Dermis microvascular lymphatic vessel endothelial cell (primary cell): ENCODE results near the gene SCIMP. TPM values are rescaled to one million over a fixed set of nuclear protein-coding genes. Genes with fewer than 3 reads are reported as not detected.
A peak's percentile ranks its signal among the peaks of the same experiment; 100 is the strongest.
"Not testable (repeated sequence)": the region's sequence is repeated elsewhere in the genome, so short reads cannot be mapped to it uniquely, and the experiment has no call there.

Experiments
- DNase-seq, 2 donors: peaks; one replicate each; pipeline versions ENCODE4 v3.0.0 to v3.0.0-alpha.2; 2010; ENCODE audit warnings: low read depth in 2 of 2
- total RNA-seq: library from RNA; depleted of rRNA; stranded (reverse); fragments of >200 nt; gene quantifications from 2 replicates; pipeline ENCODE4 v1.2.1, GENCODE V29; 2014

The SCIMP gene
- total RNA-seq, 1 donor from 2014 or later, result not detected

DNA sequence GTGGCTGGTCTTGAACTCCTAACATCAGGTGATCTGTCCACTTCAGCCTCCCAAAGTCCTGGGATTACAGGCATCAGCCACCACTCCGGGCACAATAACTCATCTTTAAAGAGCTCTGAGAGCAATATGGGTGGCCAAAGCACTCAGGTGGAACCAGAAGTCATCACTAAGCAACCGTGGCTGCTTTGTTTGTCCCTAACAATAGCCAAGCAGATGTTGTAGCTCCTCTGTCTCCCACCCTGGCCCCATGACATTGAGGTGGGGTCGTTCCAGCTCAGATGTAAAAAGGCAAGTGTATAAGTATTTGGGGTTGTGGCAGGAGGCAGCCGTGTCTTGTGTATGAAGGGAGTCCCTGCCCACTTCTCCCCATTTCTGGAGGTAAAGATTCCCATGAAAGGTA, 3.7 kb upstream of the SCIMP start:
- DNase-seq, result no peak

DNA sequence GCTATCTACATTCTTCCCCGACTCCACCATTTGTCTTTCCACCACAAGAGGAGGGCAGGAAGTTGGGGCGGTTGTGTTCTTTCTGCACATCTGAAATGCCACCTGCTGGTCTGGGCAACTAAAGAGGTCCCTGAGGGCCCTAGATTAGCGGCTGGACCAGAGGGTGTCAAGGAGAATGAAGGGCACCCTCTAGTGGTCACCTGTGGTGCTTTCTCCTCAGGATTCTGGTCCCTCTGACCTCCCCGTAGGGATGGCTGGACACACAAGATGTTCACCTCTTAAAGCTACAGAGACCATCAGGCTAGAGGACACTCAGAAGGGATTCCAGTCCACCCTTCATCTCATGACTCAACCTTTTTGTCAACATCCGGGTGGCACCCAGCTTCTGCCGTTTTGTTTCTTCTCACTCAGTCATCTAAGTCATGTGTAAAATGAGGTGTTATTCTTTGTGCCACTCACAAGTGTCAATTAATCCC, 2.9 kb upstream of the SCIMP start:
- DNase-seq, result peak; percentile 16 to 61

DNA sequence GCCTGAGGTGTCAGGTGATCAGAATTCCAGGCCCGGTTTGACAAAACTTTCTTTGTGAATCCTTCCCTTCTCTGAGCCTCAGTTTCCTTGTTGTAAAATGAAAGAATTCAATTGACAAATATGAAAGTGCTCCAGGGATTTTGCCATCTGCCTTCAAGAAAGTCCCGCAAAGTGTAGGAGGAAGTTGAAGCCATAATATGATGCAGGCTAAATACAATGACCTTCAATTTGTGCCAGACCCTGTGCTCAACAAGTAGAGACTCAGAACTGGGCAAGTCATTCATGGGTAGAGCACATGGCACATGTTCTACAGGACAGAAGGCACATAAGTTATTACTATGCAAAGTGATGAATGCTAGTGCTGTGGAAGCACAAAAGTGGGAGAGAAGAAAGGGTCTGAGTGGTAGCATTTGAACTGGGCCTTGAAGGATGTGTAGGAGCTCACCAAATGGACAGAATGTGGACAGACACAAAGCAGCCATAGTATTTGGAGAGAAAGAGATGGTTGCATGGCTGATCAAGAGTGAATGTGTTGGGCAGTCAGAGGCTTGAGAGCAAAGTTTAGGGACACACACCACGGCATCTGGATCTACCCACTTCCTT, 2.4 kb upstream of the SCIMP start:
- no peak for DNase-seq

DNA sequence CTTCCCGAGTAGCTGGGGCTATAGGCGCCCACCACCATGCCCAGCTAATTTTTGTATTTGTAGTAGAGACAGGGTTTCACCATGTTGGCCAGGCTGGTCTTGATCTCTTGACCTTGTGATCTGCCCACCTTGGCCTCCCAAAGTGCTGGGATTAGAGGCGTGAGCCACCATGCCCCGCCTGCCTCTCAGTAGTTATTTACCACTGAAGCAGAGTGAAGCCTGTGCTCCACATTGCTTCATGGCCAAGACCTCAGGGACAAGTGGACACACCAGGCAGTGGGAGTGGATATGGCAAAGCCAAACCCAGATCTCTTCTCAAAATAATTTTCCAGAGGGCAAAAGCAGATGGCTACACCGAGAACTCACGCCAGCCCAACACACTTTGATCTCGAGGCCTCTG, 1.2 kb downstream of the SCIMP start:
- DNase-seq, result not testable (repeated sequence)

DNA sequence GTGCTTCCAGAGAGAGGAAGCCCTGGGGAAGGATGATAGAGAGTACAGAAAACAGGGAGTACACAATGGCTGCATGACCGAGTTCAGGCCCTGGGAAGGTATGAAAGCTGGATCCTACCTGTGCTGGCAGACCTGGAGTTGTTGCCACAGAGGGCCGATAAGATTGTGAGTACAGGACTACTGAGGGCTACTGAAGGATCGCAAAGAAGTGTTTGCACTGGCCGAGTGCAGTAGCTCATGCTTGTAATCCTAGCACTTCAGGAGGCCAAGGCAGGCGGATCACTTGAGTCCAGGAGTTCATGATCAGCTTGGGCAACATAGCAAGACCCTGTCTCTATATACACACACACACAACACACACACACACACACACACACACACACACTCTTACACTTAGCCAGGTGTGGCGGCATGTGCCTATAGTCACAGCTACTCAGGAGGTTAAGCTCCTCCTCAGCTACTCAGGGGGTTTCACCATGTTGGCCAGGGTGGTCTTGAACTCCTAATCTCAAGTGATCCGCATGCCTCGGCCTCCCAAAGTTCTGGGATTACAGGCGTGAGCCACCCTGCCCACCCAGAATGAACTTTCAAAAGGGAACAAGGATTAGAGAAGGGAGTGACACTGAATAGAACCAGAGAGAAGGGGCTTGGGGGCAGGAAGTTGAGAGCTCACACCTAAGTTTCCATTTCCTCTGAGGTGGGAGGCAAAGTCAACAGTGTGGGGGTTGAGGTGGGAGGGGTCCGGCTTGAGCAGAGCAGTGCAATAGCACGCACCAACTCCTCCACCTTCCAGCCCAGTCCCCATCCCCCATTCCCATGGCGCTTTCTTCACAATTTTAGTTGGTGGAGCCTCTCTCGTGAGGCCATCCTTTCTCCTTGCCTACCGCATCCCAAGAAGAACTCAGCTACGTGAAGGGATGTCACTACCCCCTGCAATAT, 7.5 kb downstream of the SCIMP start:
- no peak for DNase-seq

DNA sequence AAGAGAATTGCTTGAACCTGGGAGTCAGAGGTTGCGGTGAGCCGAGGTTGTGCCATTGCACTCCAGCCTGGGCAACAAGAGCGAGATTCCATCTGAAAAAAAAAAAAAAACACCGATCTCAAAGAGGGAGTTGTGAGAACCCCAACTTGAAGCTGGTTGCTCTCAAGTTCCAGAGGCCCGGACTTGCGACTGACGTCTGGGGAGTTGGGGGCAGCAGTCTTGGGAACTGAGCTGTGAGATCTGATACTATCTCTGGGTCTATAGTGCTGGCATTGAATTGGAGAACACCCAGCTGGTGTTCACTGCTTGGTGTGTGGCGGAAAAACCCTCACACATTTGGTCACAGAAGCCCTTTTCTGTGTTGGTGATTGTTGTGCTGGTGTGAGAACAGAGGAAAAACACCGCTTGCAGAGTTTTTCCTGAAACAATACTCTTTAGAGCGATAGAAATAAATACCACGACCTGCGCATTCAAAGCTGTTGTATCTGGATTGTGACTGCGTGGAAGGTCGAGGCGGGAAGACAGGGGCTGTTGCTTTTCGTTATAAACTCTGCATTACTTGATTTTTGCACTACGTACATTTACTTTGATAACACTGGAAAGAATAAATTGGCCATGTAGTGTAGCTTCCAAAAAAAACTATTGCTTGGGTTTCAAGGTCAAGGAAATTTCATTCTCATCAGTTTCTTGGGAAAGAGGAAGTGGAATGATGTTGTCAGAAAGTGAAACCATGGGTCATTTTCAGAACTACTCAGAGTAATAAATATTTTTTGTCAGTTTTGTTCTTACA, 8.8 kb downstream of the SCIMP start:
- DNase-seq, result no peak

DNA sequence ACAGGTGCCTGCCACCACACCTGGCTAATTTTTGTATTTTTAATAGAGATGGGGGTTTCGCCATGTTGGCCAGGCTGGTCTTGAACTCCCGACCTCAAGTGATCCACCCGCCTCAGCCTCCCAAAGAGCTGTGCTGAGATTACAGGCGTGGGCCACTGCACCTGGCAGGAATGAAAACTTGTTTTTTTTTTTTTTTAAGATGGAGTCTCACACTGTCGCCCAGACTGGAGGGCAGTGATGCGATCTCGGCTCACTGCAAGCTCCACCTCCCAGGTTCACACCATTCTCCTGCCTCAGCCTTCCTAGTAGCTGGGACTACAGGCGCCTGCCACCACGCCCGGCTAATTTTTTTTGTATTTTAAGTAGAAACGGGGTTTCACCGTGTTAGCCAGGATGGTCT, 12.7 kb downstream of the SCIMP start:
- not testable (repeated sequence) for DNase-seq

DNA sequence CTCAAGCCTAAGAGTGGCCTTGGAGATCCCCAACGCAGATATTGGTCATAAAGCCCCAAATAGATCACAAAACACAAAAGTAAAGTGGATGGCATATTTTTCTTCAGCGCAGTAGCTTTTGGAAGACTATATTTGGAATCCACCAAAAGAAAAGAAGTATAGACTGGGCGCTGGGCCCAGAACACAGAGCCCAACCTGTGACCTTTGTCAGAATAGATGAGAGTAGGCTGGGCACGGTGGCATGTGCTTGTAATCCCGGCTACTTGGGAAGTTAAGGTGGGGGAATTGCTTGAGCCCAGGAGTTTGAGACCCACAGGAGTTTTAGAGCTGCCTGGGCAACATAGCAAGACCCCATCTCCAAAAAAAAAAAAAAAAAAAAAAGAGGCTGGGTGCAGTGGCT, 14.6 kb downstream of the SCIMP start:
- DNase-seq, result no peak

DNA sequence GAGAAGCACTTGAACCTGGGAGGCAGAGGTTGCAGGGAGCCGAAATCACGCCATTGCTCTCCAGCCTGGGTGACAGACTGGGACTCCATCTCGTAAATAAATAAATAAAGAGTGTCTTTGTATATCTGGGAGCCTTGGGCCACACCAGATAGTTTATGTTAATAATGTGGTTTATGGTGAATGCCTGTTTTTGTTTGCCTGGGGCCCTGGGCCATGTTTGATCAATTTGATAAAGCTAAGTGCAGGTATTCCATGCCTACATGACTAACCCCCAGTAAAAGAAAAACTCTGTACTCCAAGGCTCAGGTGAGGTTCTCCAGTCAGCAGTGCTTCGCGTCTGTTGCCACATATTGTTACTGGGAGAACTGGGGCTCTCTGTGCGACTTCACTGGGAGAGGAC, 15.1 kb downstream of the SCIMP start:
- DNase-seq, result no peak

DNA sequence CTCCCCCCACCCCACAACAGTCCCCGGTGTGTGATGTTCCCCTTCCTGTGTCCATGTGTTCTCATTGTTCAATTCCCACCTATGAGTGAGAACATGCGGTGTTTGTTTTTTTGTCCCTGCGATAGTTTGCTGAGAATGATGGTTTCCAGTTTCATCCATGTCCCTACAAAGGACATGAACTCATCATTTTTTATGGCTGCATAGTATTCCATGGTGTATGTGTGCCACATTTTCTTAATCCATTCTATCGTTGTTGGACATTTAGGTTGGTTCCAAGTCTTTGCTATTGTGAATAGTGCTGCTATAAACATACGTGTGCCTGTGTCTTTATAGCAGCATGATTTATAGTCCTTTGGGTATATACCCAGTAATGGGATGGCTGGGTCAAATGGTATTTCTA, 17.1 kb downstream of the SCIMP start:
- not testable (repeated sequence) for DNase-seq

DNA sequence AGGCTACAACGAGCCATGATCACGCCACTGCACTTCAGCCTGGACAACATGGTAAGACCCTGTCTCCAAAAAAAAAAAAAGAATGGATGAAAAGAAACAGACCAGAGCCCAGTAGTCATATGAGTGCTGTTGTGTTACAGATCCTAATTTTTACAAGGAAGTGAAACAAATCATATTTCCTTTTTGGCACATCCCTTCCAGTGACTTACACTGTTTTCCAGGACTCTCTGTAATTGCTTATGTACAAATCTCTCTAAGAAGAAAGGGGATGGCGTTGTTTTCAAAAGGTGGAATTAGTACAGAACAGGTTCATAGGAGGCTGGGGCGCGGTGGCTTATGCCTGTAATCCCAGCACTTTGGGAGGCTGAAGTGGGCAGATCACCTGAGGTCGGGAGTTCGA, 23.2 kb downstream of the SCIMP start:
- DNase-seq, result peak in 1 of 2 donors; percentile 8

DNA sequence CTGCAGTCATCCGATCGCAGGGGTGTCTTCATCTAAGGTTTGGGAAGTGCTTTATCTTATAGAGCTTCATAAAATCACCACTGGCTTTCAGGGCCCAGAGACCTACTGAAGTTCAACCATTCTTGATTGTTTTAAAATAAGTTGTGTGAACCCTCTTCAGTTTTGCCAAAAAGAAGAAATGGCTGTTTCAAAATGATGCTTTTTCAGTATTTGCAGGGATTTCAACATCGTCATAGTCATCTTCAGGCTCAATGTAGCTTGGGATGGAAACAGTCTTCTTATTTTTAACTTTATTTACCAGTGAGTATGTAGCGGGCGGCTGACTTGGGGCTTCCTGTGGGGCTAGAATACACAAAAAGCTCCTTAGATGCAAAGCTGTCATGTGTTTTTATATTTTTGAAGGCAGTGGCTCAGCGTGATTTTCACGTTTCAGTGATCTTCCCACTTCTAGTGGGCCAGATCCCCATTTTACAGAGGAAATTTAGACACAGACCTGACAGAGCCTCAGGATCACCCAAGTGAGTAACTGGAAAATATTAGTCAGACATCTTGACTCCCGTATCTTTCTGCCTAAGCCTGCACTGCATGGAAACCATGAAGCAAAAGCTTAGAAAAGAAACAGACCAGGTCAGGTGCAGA, 23.9 kb downstream of the SCIMP start:
- DNase-seq, result no peak

DNA sequence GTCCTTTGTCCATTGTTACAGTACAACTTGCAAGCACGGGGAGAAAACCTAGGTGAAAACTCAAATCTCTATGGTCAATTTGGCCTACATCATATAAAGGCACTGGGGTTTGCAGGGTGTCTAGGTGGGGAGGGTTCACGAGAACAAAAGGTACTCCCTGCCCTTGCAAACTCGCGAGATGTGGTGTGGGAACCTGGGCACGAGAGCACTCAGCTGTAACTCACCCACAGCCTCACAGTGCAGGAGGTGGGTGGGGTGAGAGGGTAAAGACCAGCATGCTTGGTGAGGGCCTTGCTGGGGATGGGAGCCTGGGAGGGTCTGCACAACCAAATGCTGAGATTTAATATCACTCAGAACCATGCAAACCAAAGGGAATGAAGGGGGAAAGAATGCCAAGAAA, 24.6 kb downstream of the SCIMP start:
- no peak for DNase-seq

DNA sequence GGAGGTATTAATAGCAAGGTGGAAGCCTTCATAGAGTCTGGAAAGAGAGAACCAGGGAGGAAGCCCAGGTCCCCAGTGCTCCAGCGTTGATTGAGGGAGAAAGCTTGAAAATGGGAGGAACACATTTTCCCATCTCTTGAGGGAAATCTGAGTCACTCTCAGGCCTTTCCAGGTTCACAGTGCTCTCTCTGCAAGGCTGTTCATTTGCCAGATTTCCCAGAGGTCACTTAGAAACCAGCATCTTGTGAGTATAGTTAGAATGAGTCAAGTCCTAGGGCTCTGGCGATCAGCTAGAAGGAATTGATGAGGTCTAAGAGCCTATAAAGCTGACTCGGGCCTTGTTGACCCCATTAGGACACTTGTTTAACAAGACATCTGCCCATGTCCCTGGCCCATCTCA, 25.3 kb downstream of the SCIMP start:
- no peak for DNase-seq

DNA sequence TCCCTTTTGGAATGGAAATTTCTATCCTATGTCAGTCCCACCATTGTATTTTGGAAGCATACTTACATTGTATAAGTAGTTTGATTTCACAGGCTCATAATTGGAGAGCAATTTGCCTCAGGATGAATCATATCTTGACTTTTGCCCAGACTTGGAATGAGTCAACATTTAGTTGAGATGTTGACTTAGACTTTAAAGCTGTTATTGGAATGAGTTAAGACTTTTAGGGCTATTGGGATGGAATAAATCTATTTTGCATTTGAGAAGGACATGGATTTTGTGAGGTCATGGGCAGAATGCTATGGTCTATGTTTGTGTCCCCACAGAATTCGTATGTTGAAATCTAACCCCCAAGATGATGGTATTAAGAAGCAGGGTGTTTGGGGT, 30.8 kb downstream of the SCIMP start:
- no peak for DNase-seq

DNA sequence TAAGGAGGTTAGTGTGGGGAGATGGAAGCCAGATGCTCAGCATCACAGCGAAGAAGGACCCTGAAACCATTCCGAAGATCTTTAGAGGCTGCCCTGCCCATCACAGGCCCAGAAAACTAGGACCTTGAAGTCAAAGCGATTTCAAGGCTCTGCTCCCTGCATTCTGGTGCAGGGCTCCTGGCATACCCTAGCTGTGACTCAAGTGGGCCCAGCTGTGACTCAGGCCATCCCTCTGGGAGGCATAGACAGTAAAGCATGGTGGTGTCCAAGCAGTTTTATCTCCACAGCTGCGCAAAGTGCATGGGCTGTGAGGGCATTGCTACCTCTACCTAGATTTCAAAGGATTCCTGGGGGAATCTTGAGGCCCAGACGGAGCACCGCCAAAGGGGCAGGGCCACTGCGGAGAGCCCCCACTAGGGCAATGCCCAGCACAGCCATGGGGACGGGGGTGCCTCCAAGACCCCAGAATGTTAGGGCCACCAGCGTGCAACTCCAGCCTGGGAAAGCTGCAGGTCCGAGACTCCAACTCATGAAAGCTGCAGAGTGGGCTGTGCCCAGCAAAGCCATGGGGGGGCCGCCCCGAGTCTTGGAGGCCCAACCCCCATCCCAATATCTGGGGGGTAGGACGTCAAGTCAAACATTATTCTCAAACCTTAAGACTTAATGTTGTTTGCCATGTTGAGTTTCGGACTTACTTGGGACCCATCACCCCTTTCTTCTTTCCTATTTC, 31.3 kb downstream of the SCIMP start:
- DNase-seq, result no peak

DNA sequence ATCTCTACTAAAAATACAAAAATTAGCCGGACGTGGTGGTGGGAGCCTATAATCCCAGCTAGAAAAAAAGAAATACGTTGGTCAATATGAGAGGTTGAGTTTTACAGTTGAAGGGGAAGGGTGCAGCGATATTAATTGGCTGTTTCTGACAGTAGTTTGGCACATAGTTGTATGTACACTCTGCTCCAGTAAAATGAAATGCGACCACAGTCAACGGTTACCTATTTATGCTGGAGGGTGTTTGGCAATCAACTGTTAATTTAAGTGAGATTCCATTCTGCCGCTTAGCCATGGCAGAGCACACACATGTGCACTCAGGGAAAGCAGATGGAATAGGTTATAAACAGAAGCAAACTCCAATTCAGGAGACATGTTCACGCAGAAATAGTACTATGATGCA, 33.6 kb downstream of the SCIMP start:
- DNase-seq, result no peak

DNA sequence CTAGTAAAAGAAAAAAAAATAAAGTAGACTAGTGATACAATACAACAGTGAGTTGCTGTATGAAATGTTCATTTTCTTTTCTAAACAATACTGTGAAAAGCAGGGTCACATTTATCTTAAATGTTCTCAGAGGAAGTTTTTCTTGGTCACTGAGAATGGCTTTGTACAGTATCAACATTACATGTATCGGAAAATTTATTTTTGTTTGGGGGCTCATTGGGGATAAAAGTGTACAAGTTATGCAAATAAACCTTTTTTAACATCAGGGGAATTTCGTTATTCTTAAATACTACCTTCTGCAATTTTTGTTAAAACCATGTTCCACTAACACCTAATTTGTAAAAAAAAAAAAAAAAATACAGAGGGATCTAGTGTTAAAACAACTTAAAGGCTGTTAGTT, 34.3 kb downstream of the SCIMP start:
- DNase-seq, result no peak

DNA sequence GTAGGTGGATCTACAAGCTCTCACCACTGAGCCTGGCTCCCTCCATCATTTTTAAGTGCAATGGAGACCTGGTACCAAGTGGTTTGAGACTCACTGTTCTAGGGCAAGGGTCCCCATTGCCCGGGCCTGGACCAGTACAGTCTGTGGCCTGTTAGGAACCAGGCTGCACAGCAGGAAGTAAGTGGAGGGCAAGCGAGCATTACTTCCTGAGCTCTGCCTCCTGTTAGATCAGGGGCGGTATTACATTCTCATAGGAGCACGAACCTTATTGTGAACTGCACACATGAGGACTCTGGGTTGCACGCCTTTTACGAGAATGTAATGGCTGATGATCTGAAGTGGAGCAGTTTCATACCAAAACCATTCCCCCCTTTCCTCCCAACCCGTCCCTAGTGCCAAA, 36.2 kb downstream of the SCIMP start:
- no peak for DNase-seq

DNA sequence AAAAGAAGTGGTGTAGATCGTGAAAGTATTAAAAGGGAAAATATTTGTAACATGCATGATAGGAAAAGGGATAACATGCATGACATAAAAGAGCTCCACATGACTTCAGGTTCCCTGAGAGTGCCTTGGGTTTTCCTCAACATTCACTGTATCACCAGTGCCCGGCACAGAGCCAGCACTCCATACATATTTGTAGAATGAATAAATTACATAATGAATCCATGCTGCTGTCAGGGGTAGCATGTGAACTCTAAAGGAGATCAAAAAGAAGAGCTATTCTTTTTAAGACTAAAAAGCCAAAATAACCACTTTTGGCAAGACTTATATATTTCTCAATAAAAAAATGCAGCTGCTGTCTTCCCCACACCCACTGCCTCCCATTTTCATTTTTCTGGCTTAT, 40.3 kb downstream of the SCIMP start:
- no peak for DNase-seq
